ENCODE data around the gene BLVRB. TPM values are rescaled to one million over a fixed set of nuclear protein-coding genes. Genes with fewer than 3 reads are reported as not detected.

BLVRB gene
- total and polyA plus RNA-seq, 7 donors: 115 to 232 (median 197) TPM

- no peak for TF ChIP-seq POLR2AphosphoS5 (IDR thresholded peaks at IDR 0.05)
- TF ChIP-seq CTCF (IDR thresholded peaks at IDR 0.05): no peak
- TF ChIP-seq EP300 (IDR thresholded peaks at IDR 0.05): no peak
- no peak for TF ChIP-seq POLR2A (IDR thresholded peaks at IDR 0.05)
- H3K36me3 ChIP-seq: no peaks in the 10 kb centered on the region
- DNase-seq: no peak
- no peak overlapping the region for H3K27ac ChIP-seq
- intact Hi-C loops (cut with DNase I): no loop called here
- H3K4me1 ChIP-seq: no peaks in the 10 kb centered on the region
- H3K27me3 ChIP-seq: no peaks in the 10 kb centered on the region
- 88 to 89% methylated on average over 4 of the region's 4 CpGs for WGBS, 2 donors
- no peaks in the 10 kb centered on the region for H3K9me3 ChIP-seq
- no peak overlapping the region for H3K4me3 ChIP-seq
These were observed 9.2 kb upstream of the BLVRB start for GRCh38 chr19:40474737-40475136.

- Histone ChIP-seq H3K9me3 (no peaks in the 10 kb centered on the region), H3K27me3 (no peaks in the 10 kb centered on the region), H3K4me1 (peaks cover 0 to 3% (median 1%) of the 10 kb centered on the region in 4 donors), H3K27ac (no peak overlapping the region), H3K4me3 (no peak overlapping the region), H3K36me3 (no peaks in the 10 kb centered on the region)
- 93 to 95% methylated on average over 13 of the region's 13 CpGs for WGBS, 2 donors
- TF ChIP-seq POLR2A (IDR thresholded peaks at IDR 0.05) (no peak), CTCF (IDR thresholded peaks at IDR 0.05) (no peak), POLR2AphosphoS5 (IDR thresholded peaks at IDR 0.05) (no peak), EP300 (IDR thresholded peaks at IDR 0.05) (no peak)
- intact Hi-C loops (cut with DNase I): no loop called here
- no peak for DNase-seq
These were observed 7.0 kb upstream of the BLVRB start for GRCh38 chr19:40472516-40472915.

GRCh38 chr19:40471111-40471510 is 5.6 kb upstream of the BLVRB start:
- TF ChIP-seq EP300 (IDR thresholded peaks at IDR 0.05) (no peak), POLR2AphosphoS5 (IDR thresholded peaks at IDR 0.05) (no peak), CTCF (IDR thresholded peaks at IDR 0.05) (no peak), POLR2A (IDR thresholded peaks at IDR 0.05) (no peak)
- 95 to 96% methylated on average over 3 of the region's 3 CpGs for WGBS, 2 donors
- intact Hi-C loops (cut with DNase I): no loop called here
- no peaks in the 10 kb centered on the region for H3K27me3 ChIP-seq
- H3K4me1 ChIP-seq: peaks cover 0 to 13% (median 13%) of the 10 kb centered on the region in 4 donors
- no peaks in the 10 kb centered on the region for H3K36me3 ChIP-seq
- DNase-seq: no peak
- H3K4me3 ChIP-seq: no peak overlapping the region
- H3K9me3 ChIP-seq: no peaks in the 10 kb centered on the region
- no peak overlapping the region for H3K27ac ChIP-seq

- Histone ChIP-seq H3K4me1 (peaks cover 0 to 29% (median 26%) of the 10 kb centered on the region in 4 donors), H3K9me3 (no peaks in the 10 kb centered on the region), H3K36me3 (no peaks in the 10 kb centered on the region), H3K4me3 (no peak overlapping the region), H3K27me3 (no peaks in the 10 kb centered on the region), H3K27ac (no peak overlapping the region)
- TF ChIP-seq POLR2A (IDR thresholded peaks at IDR 0.05) (no peak), CTCF (IDR thresholded peaks at IDR 0.05) (no peak), POLR2AphosphoS5 (IDR thresholded peaks at IDR 0.05) (no peak), EP300 (IDR thresholded peaks at IDR 0.05) (no peak)
- whole genome bisulfite sequencing, 2 donors: 93 to 94% methylated on average over 6 of the region's 6 CpGs
- intact Hi-C loops (cut with DNase I): loop anchor here (5.0 kb wide), 3 partner anchors 58 to 133 kb away; partner anchors contain the start of gene LTBP4
- DNase-seq: no peak
These were observed 3.5 kb upstream of the BLVRB start for GRCh38 chr19:40469011-40469410.
